ENCODE data around the gene CCSAP. TPM values are rescaled to one million over a fixed set of nuclear protein-coding genes. Genes with fewer than 3 reads are reported as not detected.
"Not testable (repeated sequence)": the region's sequence is repeated elsewhere in the genome, so short reads cannot be mapped to it uniquely, and the experiment has no call there.

CCSAP gene
- polyA plus RNA-seq, 3 donors, result 5.2 to 12.2 (median 6.7) TPM

- WGBS (ENCODE audit: insufficient coverage), result 97% methylated on average over 10 of the region's 10 CpGs
- no peaks in the 10 kb centered on the region for H3K27me3 ChIP-seq (ENCODE audit: control insufficient read depth in 2 of 2, insufficient read depth in 2 of 2, low read length in 2 of 2)
- H3K4me1 ChIP-seq (ENCODE audit: control insufficient read depth in 1 of 2, insufficient read depth in 2 of 2, low read length in 2 of 2), result no peaks in the 10 kb centered on the region
- no peak overlapping the region for H3K4me3 Mint-ChIP-seq
- no peak for TF ChIP-seq CTCF (IDR thresholded peaks at IDR 0.05)
- intact Hi-C loops (cut with micrococcal nuclease), result no loop called here
- H3K9me3 Mint-ChIP-seq, result peaks cover 0 to 3% (median 0%) of the 10 kb centered on the region in 7 donors
- no peaks in the 10 kb centered on the region for H3K4me1 Mint-ChIP-seq
- H2AFZ ChIP-seq (ENCODE audit: insufficient read depth, low read depth, low read length, poor library complexity, severe bottlenecking), result no peak overlapping the region
- H3K36me3 Mint-ChIP-seq, result peaks cover 56 to 62% of the 10 kb centered on the region in 2 donors
- no peak for DNase-seq
- H3K36me3 ChIP-seq (replicated peaks in 1 of 2; ENCODE audit: control insufficient read depth in 1 of 2, insufficient read depth in 2 of 2, low read length in 2 of 2), result peaks cover 35 to 79% of the 10 kb centered on the region in 2 donors
- no peak overlapping the region for H3K27ac ChIP-seq (ENCODE audit: low read depth in 1 of 2, low read length in 2 of 2)
- H3K4me3 ChIP-seq (replicated peaks in 1 of 3; ENCODE audit: low read depth in 2 of 3, low read length in 3 of 3), result no peak overlapping the region
- peaks cover 16% of the 10 kb centered on the region for H4K20me1 ChIP-seq (ENCODE audit: insufficient read depth, low read length)
- no peak overlapping the region for H3K9ac ChIP-seq (ENCODE audit: insufficient read depth, low read length, poor library complexity, severe bottlenecking)
- peaks cover 0 to 2% (median 0%) of the 10 kb centered on the region in 3 donors for H3K27me3 Mint-ChIP-seq (ENCODE audit: low read depth in 3 of 3)
- no peak overlapping the region for H3K4me2 ChIP-seq (replicated peaks; ENCODE audit: extremely low read depth, low read length, poor library complexity, severe bottlenecking)
- H3K9me3 ChIP-seq (replicated peaks in 1 of 2; ENCODE audit: control insufficient read depth in 1 of 2, insufficient read depth in 1 of 2, low read length in 2 of 2), result no peaks in the 10 kb centered on the region
- H3K79me2 ChIP-seq (ENCODE audit: insufficient read depth, low read length), result peaks cover 2% of the 10 kb centered on the region
- peak overlapping the region in 3 of 7 donors; percentile 6 to 41 (median 19) for H3K27ac Mint-ChIP-seq
These were observed 49.2 kb downstream of the CCSAP start for GRCh38 chr1:229293528-229294204.

- DNase-seq; H3K4me2 ChIP-seq (replicated peaks; ENCODE audit: extremely low read depth, low read length, poor library complexity, severe bottlenecking); H3K9ac ChIP-seq (ENCODE audit: insufficient read depth, low read length, poor library complexity, severe bottlenecking); H3K27ac Mint-ChIP-seq; intact Hi-C loops (cut with micrococcal nuclease); H3K4me3 Mint-ChIP-seq; H3K4me3 ChIP-seq (replicated peaks in 1 of 3; ENCODE audit: low read depth in 2 of 3, low read length in 3 of 3); H3K9me3 Mint-ChIP-seq; H3K27ac ChIP-seq (ENCODE audit: low read depth in 1 of 2, low read length in 2 of 2); H3K4me1 ChIP-seq (ENCODE audit: control insufficient read depth in 1 of 2, insufficient read depth in 2 of 2, low read length in 2 of 2); H3K4me1 Mint-ChIP-seq; H3K27me3 ChIP-seq (ENCODE audit: control insufficient read depth in 2 of 2, insufficient read depth in 2 of 2, low read length in 2 of 2); H3K27me3 Mint-ChIP-seq (ENCODE audit: low read depth in 3 of 3); H3K9me3 ChIP-seq (replicated peaks in 1 of 2; ENCODE audit: control insufficient read depth in 1 of 2, insufficient read depth in 1 of 2, low read length in 2 of 2); H2AFZ ChIP-seq (ENCODE audit: insufficient read depth, low read depth, low read length, poor library complexity, severe bottlenecking): not testable (repeated sequence)
- no CpG with 5 or more reads among the region's 4 CpGs for WGBS (ENCODE audit: insufficient coverage)
- H3K36me3 Mint-ChIP-seq, result peaks cover 60 to 67% of the 10 kb centered on the region in 2 donors
- peaks cover 22% of the 10 kb centered on the region for H4K20me1 ChIP-seq (ENCODE audit: insufficient read depth, low read length)
- H3K36me3 ChIP-seq (replicated peaks in 1 of 2; ENCODE audit: control insufficient read depth in 1 of 2, insufficient read depth in 2 of 2, low read length in 2 of 2), result peaks cover 21 to 65% of the 10 kb centered on the region in 2 donors
- peaks cover 21% of the 10 kb centered on the region for H3K79me2 ChIP-seq (ENCODE audit: insufficient read depth, low read length)
These were observed 51.2 kb downstream of the CCSAP start for GRCh38 chr1:229291686-229292085.
